ENCODE results near the gene AUTS2.

AUTS2 gene

DNA sequence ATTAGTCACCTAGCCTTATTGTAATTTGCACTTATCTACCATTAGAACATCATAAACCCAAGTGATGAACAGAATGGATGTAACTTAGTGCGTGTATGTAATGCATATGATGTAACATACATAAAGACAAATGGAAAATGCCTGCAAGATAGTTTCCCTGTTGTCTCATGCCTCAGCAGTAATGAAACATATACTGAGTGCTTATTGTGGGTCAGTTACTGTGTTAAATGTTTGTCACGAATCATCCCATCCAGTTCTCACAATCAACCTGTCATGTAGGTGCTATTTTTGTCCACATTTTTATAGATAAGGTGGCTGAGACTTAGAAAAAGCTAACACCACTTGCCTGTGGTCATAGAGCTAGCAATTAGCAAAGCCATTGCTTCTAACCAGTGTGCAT lies 350.8 kb downstream of the AUTS2 start:
- no peak for DNase-seq

DNA sequence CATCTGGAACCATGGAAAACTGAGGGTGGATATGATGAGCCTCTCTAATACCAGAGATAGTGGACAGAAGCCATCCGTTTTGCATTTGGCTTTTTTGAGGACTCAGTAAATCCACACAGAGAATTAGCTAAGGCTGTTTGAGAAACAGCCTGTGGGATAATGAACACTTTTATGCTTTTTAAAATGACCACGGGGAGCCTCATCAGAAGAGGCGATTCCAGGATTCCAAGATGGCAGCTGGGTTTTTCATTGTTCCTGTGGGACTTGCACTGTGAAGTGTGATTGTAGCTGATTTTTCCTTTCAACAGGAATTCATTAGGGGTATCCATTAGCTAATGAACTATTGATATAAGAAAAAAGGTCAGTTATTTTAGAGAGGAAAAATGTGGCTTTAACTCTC lies 353.2 kb downstream of the AUTS2 start:
- peak in 1 of 3 experiments; percentile 20 for DNase-seq

DNA sequence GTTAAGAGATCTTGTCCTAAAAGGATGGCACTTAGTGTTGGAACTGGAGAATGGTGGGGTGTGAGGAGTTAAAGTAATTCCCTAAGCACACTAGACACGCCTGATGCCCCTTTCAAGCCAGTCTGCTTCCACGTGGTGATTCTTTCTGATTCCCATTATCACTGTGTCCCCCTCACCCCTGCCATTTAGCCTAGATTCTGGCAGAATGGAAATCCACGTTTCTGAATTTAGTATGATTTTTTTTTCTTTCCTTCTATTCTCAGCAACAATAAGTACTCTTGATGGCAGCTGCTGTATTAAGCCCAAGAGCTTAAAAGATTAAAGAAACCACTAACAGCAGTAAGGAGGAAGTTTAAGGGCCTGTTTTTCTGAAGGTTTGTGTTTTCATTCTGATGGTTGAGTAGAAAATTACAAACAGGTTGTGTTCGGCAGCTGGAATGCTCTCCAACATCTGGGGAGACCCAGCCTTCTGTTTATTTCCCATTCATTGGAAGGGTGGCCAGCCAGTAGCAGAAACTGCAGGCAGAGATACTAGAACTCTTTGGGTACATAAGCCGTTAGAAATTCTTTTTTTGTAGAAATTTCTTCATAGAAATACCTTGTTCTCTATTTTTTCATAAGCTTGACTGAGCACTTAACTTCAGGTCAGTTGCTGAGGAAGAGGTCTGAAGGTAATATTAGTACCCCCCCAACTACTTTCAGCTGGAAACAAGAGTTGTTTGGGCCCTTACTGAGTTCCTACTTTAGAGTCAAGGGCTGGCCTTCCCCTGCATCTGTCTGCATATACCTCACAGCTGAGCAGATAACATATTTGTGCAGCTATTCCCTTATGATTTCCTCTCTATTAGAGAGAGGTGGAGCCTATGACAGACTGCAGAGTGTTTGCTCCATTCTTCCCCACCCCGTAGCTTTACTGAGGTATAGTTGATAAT lies 355.1 kb downstream of the AUTS2 start:
- DNase-seq: peak in 1 of 3 experiments; percentile 37

DNA sequence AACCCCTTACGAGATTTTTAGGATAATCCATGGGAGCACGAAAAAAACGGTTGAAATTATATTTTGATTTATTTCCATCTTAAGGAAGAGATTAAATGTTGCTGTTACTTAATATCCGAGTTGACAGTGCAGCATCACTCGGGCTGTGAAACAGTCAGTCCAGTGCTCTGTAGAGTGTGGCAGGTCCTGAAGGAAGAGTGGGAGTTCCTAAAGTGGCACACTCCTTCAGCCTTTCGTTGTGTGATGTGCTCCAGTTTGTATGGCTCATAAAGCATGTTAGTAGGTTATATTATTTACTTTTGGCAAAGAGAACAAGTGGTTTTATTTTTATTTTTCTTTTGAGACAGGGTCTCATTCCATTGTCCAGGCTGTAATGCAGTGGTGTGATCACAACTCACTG lies 358.3 kb downstream of the AUTS2 start:
- DNase-seq: no peak

DNA sequence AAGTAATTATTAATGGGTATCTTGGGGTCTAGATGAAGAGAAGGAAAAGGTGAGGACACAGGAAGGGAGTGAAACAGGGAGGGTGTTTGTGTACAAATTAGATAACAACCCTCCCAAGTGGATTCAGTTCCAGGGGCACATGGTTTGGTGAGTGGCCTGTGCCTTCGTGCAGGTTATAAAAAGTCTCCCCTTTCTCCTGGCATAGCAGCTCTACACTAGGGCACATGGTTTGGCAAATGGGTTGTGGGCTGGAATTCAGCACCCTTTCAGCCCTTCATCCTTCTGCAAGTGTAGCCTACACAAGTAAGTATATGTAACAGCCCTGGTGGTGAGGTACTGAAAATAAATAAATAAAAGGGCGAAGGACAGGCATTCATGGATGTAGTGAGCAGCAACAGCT lies 359.4 kb downstream of the AUTS2 start:
- DNase-seq: no peak

DNA sequence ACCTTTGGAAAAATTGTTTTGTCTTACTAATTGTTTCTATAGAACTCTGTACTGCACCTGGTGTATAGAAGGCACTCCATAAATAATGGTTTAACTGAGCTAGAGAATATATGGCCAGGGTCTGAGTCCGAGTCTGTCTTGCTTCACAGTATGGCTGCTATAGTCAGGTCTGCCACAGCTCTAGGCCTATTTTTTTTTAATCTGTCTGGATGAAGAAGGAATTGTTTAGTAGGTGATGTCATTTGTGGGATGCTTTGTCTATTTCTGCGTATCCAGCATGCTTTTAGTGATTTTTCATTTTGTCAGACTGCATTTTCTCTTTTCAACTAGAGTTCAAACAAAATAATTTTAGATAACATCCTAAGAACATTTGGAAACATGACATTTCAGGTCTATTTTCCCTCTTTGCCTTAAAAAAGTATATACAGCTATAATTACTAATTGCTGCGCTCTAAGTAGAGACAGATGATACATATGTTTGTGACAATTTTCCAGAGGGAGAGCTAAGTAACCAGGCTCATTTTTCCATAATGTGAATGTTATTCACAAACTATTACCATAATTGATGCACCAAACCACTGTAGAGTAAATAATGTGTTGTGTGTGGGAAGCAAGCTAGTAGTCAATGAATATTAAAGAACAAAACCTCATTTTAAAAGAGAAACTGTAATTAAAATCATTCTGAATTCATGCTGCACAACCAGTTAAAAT lies 361.7 kb downstream of the AUTS2 start:
- peak in 1 of 3 experiments; percentile 73 for DNase-seq

DNA sequence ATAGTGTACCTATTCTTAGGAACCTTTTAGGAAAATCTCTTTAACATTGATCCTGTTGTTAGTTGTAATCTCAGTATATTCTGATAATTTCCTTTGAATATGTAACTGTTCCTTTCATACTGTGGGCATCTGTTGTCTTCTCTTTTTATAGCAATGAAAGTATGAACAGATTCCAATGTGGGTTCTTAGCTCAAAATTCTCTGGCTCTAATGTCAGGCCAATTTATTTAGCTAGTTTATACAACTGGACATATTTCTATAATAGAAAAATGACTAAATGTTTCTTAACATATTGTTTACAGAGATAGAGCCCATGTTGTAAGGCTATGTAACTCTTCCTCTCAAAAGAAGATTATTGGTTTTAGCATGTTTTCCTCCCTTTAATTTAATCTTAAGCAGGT lies 363.2 kb downstream of the AUTS2 start:
- DNase-seq: no peak

DNA sequence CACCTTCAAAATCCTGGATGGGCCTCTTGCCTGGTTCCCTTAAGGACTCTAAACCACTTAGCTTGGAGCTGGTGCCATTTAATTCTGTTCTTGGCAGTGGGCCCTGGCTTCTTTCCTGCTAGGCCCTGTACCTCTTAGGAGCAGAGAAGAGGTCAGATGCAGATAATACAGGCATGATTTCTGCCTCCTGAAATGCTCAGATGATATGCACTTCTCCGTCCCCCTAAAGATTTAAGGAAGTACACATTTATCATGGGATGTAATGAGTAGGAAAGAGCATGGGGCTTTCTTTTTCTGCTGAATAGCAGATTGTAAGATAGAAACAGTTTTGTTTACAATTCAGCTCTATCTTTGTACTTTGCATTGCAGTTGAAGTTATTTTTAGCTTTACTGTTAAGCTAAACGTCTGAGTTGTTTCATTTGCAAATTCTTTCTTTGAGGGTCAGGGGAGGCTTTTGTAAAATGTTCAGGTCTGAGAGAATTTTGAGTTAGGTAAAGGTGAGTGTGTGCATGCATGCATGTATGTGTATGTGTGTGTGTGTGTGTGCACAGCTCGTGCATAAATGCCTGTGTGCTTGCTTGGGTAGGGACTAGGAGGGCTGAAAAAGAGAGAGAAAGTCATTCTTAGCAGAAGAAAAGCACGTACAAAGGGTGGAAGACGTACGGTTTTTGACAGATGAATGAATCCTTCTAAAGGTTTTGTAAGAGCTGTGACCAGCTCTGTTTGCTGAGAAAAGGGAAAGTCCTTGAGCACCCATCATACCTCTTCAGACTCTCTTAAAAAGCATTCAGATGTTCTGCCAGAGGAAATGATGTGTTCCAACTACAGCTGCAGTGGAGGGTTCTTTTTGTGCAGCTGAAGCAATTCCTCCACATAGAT lies 364.2 kb downstream of the AUTS2 start:
- DNase-seq: peak in 1 of 3 experiments; percentile 82

DNA sequence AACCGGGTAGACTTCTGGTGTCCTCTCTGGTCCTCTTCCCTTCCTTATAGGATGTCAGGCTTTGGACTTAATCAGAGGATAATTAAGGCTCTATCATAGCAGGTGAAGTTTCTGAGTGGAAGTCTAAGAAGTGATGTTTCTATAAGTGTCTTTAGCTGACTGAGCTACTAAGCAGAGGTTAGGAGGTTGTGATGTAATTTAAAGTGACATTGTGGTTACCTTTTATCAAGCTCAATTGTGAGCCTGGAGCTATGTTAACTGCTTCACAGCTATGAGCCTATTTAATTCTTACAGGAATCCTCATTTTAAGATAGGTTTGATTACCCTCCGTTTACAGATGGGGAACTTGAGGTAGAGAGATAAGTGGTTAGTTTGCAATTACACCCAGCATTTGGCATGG lies 365.1 kb downstream of the AUTS2 start:
- no peak for DNase-seq

DNA sequence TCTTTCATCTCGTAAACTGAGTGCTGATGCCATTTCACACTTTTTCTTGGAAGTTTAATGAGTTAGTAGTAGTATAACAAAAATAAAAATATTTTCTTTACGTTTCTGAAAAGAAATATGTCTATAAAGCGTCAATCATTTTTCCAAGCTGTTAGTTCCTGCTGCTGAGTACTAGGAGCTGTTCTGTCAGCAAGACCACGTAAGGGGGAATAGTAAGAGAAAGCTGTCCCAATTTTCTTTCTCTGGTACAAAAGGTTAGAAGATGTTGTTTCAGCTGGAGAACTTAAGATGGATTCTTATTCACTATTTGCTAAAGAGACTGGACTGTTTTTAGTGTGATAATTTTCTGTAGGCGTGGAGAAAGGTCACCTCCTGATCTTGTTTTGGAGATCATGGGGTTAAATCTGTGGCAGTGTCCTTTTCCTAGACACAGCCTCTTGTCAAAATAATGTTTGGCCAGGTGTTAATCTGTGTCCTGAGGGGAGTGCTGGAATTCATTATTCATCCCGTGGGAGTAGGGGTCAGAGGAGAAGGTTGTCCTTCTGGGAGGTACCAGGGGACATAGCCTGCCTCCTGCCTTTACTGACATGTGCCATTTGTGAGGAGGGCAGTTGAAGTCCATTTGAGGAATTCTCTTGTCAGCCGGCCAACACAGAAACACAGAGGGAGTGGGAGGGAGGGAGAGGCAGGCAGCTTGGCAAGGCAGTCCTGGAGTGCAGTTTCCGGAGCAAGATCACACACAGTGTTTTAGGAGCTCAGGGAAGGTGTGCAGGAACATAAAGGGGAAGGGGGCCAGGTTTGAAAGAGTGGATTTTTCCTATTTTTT lies 368.7 kb downstream of the AUTS2 start:
- peak in 1 of 3 experiments; percentile 15 for DNase-seq

DNA sequence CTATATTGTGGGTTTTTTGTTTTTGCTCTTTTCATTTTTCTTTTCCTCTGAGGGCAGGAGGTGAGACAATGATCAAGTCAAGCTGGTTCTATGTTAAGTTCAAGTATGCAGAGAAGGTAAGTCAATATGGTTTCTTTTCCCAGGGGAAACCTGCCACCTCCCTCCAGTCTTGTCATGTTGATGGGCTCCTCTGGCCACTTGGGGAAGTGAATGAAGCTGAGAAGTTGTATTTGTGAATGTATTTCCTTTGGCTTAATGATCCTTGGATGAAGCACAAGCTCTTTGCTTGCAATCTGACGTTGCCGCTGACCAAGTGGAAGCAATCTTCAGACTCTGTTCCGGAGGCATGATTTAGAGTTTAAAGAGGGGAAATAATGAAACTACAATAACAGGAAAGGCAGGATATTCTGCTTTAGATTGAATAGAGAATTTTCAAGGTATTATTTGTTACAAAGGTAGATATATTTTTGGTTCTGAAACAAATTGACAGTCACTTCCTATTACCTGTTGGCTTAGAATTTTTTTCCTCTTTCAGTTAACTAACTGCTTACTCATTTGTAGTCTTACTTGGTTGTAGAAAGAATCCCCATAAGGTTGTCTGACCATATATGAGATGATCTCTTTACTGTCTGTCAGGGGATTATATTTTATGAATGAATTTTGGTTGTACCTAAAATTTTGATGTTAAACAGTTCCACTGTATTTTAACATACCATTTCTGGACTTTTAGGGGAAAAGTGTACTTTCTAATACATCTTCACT lies 369.6 kb downstream of the AUTS2 start:
- DNase-seq: peak in 1 of 3 experiments; percentile 72

DNA sequence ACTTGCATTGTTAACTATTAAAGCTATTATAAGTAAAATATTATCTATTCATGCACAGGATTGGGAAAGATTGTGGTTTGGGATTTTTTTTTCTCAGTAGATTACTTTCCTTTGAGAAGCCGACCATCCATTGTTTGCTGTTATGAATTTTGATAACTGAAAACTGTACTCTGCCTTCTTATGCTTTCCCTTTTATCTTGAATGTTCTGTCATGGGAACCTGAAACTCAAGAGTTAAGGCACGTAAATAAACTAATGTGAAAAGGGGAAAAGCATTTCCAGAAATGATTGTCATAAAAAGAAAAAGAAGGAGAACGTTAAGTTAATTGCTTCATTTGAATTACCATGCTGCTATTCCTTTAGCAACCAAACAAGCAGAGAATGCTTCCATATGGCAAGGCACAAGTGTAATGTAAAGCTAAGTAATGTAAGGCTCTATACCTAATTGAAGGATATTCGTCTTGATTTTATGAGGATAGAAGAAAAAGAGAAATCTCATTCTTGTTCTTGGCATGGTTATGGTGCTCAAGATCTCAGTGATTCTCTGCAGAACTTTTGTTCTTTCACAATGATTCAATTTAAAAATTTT lies 370.8 kb downstream of the AUTS2 start:
- DNase-seq: no peak

DNA sequence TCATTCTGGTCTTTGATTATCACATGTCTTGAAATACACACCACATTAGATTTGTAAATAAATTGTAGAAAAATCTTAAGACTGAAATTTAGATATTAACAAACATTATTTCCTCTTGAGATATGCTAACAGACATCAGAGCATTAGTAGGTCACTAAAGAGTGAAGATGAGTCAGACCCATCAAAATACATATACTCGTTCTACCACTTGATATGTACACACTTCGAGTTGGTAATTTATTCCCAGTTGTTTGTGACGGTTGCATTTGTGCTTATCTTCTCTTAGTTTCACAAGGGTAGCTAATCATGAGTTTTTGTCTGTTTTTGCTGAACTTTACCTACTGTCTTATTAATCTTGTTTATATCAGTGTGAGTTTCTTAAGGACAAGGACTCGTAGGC lies 383.4 kb downstream of the AUTS2 start:
- no peak for DNase-seq

DNA sequence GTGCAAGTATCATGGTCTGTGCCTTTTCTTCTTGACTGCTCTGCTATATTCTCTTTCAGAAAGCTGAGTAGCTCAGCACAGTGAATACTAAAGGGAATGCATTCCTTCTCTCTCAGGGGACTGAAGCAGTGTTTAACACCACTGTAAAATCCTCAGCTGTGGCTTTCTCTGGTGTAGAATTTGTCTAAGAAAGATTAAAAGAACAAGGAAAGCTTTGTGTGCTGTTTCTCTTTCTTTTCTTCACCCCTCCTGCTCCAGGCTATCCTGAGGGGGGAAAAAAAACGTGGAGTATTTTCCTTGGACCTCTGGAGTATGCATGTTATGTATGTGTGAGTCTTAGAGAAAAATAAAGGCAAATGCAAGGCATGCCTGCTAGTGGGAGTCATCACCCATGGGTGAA lies 383.9 kb downstream of the AUTS2 start:
- DNase-seq: no peak

DNA sequence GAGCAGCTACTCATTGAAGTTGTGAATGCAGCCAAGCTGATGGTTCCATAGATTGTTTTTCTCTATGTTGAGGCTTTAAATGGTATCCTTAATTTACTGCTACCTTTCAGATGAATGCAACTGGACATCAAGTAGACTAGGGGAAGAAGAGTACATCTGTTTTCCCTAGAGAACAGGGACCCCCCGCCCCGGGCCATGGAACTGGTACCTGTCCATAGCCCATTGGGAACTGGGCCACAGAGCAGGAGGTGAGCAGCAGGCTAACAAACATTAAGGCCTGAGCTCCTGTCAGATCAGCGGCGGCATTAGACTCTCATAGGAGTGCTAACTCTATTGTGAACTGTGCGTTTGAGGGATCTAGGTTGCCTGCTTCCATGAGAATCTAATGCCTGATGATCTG lies 391.3 kb downstream of the AUTS2 start:
- DNase-seq: no peak

DNA sequence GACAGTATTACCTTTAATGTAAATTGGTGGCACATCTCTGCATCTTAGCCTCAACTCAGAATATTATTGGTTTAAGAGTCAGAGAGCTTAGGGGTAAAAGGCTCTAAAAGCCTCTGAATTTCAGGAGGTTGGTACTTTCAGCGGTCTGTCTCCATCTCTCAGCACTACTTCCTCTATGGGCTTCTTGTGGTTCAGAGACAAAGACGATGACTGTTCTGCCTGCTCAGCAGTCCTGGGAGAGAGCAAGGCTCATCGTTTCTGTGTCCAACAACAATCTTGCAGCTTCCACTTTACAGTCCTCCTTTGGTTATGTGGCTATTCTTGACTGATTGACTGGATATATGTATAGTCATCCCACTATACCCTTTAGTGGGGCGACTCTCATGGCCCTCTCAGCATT lies 394.7 kb downstream of the AUTS2 start:
- no peak for DNase-seq

DNA sequence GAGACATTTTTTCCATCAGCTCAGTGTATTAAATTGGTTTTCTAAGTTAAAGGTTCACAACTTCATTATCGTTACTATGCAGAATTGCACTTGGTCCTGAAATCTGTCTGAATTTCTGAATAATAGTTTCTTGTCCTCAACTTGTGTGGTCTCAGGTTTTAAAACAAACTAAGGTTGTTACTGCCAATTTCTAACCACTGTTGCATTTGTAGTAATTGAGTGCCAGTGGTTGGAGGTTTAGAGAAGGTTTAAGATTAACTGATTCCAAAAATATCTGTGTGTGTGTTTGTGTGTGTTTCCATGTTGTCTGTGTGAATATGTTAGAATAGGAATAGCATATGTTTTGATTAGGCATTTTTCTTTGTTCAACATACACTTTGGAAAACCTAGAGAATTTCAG lies 395.9 kb downstream of the AUTS2 start:
- DNase-seq: no peak

DNA sequence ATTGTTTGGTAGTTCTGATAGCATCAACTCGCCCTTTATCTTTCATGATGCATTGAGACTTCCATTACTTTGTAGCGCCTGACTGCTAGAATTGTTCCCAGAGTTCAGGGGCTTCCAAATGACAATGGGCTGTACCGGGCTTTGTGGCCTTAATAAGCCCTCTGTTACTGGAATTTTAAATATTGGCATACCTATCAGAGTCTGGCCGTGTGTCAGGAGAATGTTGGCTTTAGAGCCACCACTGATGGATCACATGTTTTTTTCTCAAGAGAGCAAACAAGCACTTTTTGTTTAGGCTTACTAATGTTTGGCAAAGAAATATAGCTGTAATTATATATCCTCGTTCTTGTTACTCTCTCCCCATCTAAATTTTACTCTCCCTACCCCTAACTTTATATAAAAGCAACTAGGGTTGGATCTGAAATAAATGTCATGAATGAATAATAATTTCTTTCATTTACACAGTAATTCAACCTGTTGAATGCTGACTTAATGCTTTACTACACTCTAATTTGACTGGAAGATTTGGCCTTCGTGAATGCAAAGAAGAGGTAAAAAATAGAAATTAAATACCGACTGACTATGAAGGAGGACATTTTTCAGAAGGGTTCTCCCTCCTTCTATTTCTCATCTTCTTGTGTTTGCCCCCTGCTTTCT lies 396.7 kb downstream of the AUTS2 start:
- DNase-seq: peak in 2 of 3 experiments; percentile 26 to 65

DNA sequence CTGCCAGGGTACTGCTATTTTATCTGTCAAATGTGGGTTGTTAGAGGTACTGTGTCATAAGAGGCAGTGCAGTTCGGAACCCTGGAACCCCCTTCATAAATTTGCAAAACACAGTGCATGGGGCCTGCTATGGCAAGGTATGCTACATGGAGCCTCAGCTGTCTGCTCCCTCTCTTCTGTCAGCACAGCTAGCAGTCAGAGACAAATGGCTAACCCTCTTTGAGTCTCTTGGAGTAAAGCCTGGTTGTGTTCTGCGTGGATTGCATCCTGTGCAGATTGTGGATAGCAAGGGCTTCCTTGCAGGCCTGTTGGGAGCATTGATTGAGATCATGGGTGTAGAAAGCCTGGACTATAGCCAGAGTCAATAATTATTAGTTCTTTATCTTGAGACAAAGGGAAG lies 397.8 kb downstream of the AUTS2 start:
- no peak for DNase-seq

DNA sequence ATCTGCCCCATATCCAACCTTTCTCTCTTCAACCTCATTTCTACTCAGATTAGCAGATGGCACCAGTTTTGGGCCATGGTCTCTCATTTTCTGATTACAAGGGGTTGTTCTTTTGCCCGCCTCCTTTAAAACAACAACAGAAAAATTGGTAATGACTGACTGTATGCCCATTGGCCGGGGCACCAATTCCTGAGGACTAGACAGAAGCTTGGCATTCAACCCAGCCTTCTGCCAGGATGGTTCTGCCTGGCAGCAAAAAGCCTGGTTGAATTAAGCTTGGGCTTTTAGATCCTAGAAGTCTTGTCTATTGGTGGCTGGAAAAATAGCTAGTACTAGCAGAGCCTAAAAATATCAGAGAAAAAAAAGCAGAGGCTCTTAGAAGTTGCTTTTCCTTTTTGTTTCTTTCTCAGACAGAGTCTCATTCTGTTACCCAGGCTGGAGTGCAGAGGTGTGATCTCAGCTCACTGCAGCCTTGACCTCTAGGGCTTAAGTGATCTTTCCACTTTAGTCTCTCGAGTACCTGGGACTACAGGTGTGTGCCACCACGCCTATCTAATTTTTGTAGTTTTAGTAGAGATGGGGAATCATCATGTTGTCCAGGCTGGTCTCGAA lies 402.6 kb downstream of the AUTS2 start:
- no peak for DNase-seq
